ENCODE results near the gene TOMM34.

The TOMM34 gene

DNA sequence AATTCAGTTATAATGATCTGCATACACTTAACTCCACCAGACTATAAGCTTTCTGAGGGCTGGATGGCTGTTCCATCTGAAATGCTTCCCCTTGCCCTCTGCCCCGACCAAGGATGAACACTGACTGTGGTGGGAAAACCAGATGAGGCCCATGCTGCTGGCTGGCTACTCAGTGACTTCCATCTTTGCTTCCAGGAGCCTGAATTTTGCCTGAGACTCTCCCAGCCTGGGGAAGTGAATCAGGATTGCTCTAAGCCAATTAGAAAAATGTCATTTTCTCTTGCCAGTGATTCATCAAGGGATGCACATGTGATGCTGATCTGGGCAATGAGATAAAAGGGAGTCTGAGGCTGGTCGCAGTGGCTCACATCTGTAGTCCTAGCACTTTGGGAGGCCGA is 1.7 kb upstream of the TOMM34 start:
- H3K27me3 ChIP-seq (ENCODE audit: control insufficient read depth, insufficient read depth, low read length) = peaks cover 46% of the 10 kb centered on the region
- no peak overlapping the region for H3K9ac ChIP-seq (ENCODE audit: low read depth, low read length)
- no peak overlapping the region for H3K27ac ChIP-seq (ENCODE audit: low read depth, low read length)
- peaks cover 8% of the 10 kb centered on the region; the same call in 1 of the 2 replicates for H3K36me3 ChIP-seq (ENCODE audit: control insufficient read depth, insufficient read depth, low read length)
- no peak overlapping the region for H3K4me3 ChIP-seq (ENCODE audit: low read depth, low read length)
- H3K4me1 ChIP-seq (ENCODE audit: control insufficient read depth, insufficient read depth, low read length) = peaks cover 21% of the 10 kb centered on the region
- H3K9me3 ChIP-seq (ENCODE audit: control insufficient read depth, insufficient read depth, low read length) = no peaks in the 10 kb centered on the region

DNA sequence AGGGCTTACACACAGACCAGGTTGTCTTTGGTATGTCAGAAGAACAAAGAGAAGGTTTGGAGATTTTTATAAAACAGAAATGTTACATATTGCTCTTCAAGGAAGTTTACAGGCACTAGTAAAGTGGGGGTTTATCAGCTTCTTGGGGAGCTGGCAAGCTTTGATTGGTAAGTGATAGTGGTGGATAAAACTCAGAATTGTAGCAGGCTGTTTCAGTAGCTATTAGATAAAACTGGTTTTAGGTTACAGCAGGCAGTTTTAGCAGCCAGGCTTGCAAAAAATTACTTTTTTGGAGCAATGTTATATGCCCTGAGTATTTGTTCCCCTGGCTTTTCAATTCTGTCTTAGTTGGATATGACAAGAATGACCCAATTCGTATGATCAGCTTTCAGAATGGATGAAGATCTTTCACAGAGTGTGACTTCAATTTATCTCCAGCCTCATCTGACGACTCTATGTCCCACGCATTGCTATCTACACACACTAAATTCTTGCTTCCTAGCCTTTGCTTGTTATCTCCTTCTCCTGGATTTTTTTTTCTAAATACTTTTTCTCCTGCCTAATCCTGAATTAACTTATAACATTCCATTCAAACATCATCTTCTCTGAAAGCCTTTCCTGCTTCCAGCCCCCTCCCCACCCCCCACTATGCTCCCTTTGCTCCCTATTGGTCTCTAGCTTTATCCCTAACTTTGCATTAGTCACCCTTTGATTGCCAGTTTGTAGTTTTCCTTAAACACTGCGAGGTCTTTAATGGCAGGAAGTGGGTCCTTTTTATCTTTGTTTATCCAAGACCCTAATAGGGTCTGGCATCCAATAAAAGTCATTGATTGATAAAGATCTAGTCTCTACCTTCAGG is 1.0 kb upstream of the TOMM34 start:
- H3K27ac ChIP-seq (ENCODE audit: low read depth, low read length) = no peak overlapping the region
- no peak overlapping the region for H3K4me3 ChIP-seq (ENCODE audit: low read depth, low read length)
- peaks cover 46% of the 10 kb centered on the region for H3K27me3 ChIP-seq (ENCODE audit: control insufficient read depth, insufficient read depth, low read length)
- H3K9me3 ChIP-seq (ENCODE audit: control insufficient read depth, insufficient read depth, low read length) = no peaks in the 10 kb centered on the region
- no peak overlapping the region for H3K9ac ChIP-seq (ENCODE audit: low read depth, low read length)
- H3K4me1 ChIP-seq (ENCODE audit: control insufficient read depth, insufficient read depth, low read length) = peaks cover 21% of the 10 kb centered on the region
- peaks cover 11% of the 10 kb centered on the region for H3K36me3 ChIP-seq (ENCODE audit: control insufficient read depth, insufficient read depth, low read length)

DNA sequence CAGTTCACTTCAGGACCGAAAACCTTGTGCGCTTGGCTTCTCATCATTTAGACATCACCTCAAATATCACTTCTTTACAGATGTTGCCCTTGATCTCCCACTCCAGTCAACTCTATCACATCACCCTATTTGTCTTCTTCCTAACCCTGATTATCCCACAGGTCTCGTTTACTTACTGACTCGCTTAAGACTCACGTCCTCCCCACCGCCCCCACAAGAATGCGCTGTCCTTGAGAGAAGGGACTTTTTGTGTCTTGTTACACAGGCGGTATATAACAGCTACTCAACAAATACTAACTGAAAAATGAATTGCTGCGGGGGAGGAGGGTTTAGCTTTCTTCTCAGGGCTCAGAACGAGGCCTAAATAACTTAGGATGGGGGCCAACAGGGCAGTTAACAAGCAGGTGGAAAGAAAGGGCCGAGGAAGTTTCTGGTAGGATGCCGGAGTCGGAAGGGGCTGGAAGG is 527 bp downstream of the TOMM34 start:
- Histone ChIP-seq H3K9me3 (ENCODE audit: control insufficient read depth, insufficient read depth, low read length) (no peaks in the 10 kb centered on the region), H3K36me3 (ENCODE audit: control insufficient read depth, insufficient read depth, low read length) (peaks cover 27% of the 10 kb centered on the region), H3K9ac (ENCODE audit: low read depth, low read length) (peak overlapping the region; percentile 32), H3K4me3 (ENCODE audit: low read depth, low read length) (peak overlapping the region; percentile 82), H3K27ac (ENCODE audit: low read depth, low read length) (peak overlapping the region; percentile 80), H3K4me1 (ENCODE audit: control insufficient read depth, insufficient read depth, low read length) (peaks cover 21% of the 10 kb centered on the region), H3K27me3 (ENCODE audit: control insufficient read depth, insufficient read depth, low read length) (peaks cover 40% of the 10 kb centered on the region)

DNA sequence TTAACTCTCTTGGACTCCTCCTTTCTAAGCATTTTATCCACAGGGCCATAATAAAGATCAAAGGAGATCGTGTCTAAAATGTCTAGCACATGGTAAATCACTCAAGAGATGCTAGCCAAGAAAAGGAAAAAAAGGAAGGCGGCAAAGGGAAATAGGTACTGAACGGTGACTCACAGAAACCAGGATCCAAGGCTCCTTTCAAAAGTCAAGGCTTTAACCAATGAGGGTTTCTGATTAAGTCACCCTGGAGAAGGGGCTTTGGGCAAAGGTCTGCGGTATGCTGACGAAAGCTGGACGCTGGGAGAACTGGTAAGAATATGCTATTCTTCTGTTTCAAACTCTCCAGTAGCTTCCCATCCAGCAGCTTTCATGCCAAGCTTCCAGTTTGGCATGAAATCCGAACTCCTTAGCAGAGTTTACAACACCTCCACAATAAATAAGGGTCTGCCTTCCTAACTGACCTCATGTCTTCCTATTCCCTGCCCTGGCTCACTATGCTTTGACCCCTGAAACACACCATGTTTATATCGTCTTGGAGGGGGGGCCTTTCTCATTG is 1.0 kb downstream of the TOMM34 start:
- H3K9me3 ChIP-seq (ENCODE audit: control insufficient read depth, insufficient read depth, low read length) = no peaks in the 10 kb centered on the region
- peak overlapping the region; percentile 32 for H3K9ac ChIP-seq (ENCODE audit: low read depth, low read length)
- H3K36me3 ChIP-seq (ENCODE audit: control insufficient read depth, insufficient read depth, low read length) = peaks cover 32% of the 10 kb centered on the region
- H3K4me3 ChIP-seq (ENCODE audit: low read depth, low read length) = peak overlapping the region; percentile 82
- peaks cover 21% of the 10 kb centered on the region for H3K4me1 ChIP-seq (ENCODE audit: control insufficient read depth, insufficient read depth, low read length)
- no peak overlapping the region for H3K27ac ChIP-seq (ENCODE audit: low read depth, low read length)
- H3K27me3 ChIP-seq (ENCODE audit: control insufficient read depth, insufficient read depth, low read length) = peaks cover 36% of the 10 kb centered on the region

DNA sequence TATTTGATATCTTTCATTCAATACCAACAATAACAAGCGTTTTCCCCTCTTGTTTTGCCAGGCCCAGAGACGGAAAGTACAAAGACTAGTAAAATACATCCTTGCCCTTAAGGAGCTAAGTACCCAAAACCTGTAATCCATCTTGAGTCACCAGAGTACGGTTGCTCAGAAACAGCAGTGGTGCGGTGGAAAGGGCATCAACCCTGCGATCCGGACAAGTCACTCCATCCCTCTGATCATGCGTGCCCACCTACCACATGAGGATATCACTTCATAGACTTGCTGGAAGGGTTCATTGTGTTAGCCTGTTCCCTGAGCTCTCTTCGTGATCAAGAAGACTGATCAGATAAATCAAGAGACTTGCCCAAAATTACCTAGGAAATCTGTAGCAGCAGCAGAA is 1.9 kb downstream of the TOMM34 start:
- Histone ChIP-seq H3K36me3 (ENCODE audit: control insufficient read depth, insufficient read depth, low read length) (peaks cover 41% of the 10 kb centered on the region), H3K27me3 (ENCODE audit: control insufficient read depth, insufficient read depth, low read length) (peaks cover 29% of the 10 kb centered on the region), H3K4me3 (ENCODE audit: low read depth, low read length) (no peak overlapping the region), H3K9me3 (ENCODE audit: control insufficient read depth, insufficient read depth, low read length) (no peaks in the 10 kb centered on the region), H3K27ac (ENCODE audit: low read depth, low read length) (no peak overlapping the region), H3K9ac (ENCODE audit: low read depth, low read length) (no peak overlapping the region), H3K4me1 (ENCODE audit: control insufficient read depth, insufficient read depth, low read length) (peaks cover 21% of the 10 kb centered on the region)

DNA sequence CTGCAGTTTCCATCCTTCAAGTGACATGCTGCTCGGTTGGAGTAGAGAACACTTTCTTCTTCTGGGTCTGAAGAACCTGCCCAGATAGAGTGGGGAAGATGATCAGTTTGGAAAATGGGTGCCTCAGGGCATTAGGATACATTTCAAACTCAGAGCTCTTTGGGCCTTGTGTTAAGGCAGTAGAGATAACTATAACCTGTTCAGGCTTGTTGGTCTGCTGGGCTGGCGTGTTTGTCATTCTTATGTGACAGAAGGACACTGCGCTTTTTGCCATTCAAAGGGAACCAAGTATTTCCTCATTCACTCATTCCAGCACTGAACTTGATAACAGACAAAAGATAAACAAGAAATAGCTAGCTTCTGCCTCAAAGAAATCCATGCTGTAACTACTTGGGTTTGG is 3.8 kb downstream of the TOMM34 start:
- H3K9ac ChIP-seq (ENCODE audit: low read depth, low read length) = no peak overlapping the region
- H3K36me3 ChIP-seq (ENCODE audit: control insufficient read depth, insufficient read depth, low read length) = peaks cover 60% of the 10 kb centered on the region
- peaks cover 12% of the 10 kb centered on the region for H3K27me3 ChIP-seq (ENCODE audit: control insufficient read depth, insufficient read depth, low read length)
- H3K9me3 ChIP-seq (ENCODE audit: control insufficient read depth, insufficient read depth, low read length) = no peaks in the 10 kb centered on the region
- peaks cover 16% of the 10 kb centered on the region for H3K4me1 ChIP-seq (ENCODE audit: control insufficient read depth, insufficient read depth, low read length)
- no peak overlapping the region for H3K27ac ChIP-seq (ENCODE audit: low read depth, low read length)
- H3K4me3 ChIP-seq (ENCODE audit: low read depth, low read length) = no peak overlapping the region

DNA sequence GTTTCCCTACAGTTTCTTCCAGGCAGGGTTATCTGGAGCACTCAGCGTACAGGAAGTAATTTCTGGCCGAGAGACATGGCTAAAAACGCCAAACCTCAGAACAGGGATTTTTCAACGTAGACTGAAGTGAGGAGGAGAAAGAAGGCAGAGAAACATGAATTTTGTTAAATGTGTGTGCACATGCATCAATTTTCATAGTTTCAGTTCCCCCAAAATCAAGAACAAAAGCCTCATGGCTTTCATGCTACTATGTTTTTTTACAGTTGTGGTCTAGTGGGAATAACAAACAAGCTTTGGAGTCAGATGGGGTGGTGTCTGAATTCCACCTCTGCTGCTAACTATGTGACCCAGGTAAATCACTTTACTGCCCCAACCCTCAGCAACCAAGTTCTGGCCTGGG is 4.9 kb downstream of the TOMM34 start:
- Histone ChIP-seq H3K9ac (ENCODE audit: low read depth, low read length) (no peak overlapping the region), H3K9me3 (ENCODE audit: control insufficient read depth, insufficient read depth, low read length) (no peaks in the 10 kb centered on the region), H3K4me1 (ENCODE audit: control insufficient read depth, insufficient read depth, low read length) (peaks cover 9% of the 10 kb centered on the region), H3K27ac (ENCODE audit: low read depth, low read length) (no peak overlapping the region), H3K36me3 (ENCODE audit: control insufficient read depth, insufficient read depth, low read length) (peaks cover 71% of the 10 kb centered on the region), H3K27me3 (ENCODE audit: control insufficient read depth, insufficient read depth, low read length) (peaks cover 3% of the 10 kb centered on the region; the same call in 1 of the 2 replicates), H3K4me3 (ENCODE audit: low read depth, low read length) (no peak overlapping the region)

DNA sequence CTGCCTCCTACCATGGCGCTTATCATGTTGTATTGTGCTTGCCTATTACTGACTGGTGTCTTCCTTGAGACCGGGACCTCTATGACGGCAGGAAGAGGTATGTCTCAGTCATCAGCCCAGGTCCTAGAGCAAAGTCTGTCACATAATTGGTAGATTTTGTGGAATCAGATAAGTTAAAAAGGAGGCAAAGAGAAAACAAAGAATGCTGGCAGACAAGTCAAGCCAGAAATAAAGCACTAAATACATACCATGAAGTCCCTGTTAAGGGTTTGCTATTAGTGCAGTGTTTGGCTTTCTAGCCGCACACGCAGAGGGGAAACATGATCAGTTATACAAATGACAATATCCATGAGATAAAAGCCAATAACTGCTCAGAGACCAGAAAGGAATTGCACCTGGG is 6.0 kb downstream of the TOMM34 start:
- Histone ChIP-seq H3K4me3 (ENCODE audit: low read depth, low read length) (no peak overlapping the region), H3K27ac (ENCODE audit: low read depth, low read length) (no peak overlapping the region), H3K9me3 (ENCODE audit: control insufficient read depth, insufficient read depth, low read length) (no peaks in the 10 kb centered on the region), H3K9ac (ENCODE audit: low read depth, low read length) (no peak overlapping the region), H3K4me1 (ENCODE audit: control insufficient read depth, insufficient read depth, low read length) (peaks cover 5% of the 10 kb centered on the region), H3K27me3 (ENCODE audit: control insufficient read depth, insufficient read depth, low read length) (no peaks in the 10 kb centered on the region), H3K36me3 (ENCODE audit: control insufficient read depth, insufficient read depth, low read length) (peaks cover 82% of the 10 kb centered on the region)

DNA sequence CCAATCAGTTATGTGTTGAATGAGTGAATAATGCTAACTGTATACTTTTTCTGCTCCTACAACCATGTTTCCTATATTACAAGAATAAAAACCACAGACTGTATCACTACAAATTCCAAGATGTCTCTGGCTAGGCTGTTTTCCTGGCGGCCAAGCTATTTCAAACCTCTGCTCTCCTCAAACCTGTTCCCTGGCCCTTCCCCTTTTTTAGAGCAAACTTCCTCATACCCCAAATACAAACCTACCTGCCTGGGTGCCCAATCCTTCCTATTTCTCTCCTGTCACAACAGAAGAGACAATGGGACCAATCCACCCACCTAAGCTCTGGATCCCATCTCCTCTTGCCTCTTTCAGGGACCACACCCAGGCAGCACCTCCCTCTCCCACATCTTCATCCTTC is 7.5 kb downstream of the TOMM34 start:
- Histone ChIP-seq H3K36me3 (ENCODE audit: control insufficient read depth, insufficient read depth, low read length) (peaks cover 89% of the 10 kb centered on the region), H3K27ac (ENCODE audit: low read depth, low read length) (no peak overlapping the region), H3K4me1 (ENCODE audit: control insufficient read depth, insufficient read depth, low read length) (no peaks in the 10 kb centered on the region), H3K9me3 (ENCODE audit: control insufficient read depth, insufficient read depth, low read length) (no peaks in the 10 kb centered on the region), H3K27me3 (ENCODE audit: control insufficient read depth, insufficient read depth, low read length) (no peaks in the 10 kb centered on the region), H3K9ac (ENCODE audit: low read depth, low read length) (no peak overlapping the region), H3K4me3 (ENCODE audit: low read depth, low read length) (no peak overlapping the region)

DNA sequence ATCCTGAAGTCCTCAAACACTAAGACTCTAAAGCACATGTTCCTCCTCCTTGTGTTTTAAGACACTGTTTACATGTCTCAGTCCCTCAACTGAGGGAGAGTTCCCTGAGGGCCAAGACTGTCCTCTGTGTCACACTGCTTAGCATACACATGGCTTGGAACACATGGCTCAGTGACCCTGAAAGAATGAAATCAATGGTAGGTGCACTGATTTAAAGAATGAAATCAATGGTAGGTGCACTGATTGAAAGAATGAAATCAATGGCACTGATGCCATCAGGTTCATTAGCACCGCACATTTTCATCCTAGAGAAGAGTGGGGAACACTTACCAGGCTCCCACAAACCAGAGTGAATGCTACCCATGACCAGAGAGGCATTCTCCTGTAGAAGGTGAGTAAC is 9.8 kb downstream of the TOMM34 start:
- H3K36me3 ChIP-seq (ENCODE audit: control insufficient read depth, insufficient read depth, low read length) = peaks cover 98% of the 10 kb centered on the region
- H3K27me3 ChIP-seq (ENCODE audit: control insufficient read depth, insufficient read depth, low read length) = no peaks in the 10 kb centered on the region
- H3K4me3 ChIP-seq (ENCODE audit: low read depth, low read length) = no peak overlapping the region
- no peaks in the 10 kb centered on the region for H3K4me1 ChIP-seq (ENCODE audit: control insufficient read depth, insufficient read depth, low read length)
- H3K9me3 ChIP-seq (ENCODE audit: control insufficient read depth, insufficient read depth, low read length) = no peaks in the 10 kb centered on the region
- no peak overlapping the region for H3K27ac ChIP-seq (ENCODE audit: low read depth, low read length)
- H3K9ac ChIP-seq (ENCODE audit: low read depth, low read length) = no peak overlapping the region

DNA sequence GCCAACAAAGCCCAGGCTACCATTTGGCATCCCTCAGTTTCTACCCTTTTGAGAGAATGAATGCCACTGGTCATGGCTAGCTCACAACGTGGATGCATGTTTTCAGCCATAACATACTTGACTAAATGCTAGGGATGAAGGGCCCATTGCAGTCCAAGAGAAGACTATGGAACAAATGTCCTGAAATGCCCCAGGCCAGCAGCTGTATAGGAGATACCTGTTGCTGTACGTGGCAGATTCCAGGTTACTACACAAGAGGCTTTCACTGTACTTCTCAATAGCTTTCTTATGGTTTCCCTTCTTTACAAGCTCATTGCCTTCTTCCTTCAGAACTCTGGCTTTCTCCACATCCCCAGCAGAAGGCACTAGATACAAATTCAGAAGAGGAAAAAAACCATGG is 11.7 kb downstream of the TOMM34 start:
- Histone ChIP-seq H3K9ac (ENCODE audit: low read depth, low read length) (no peak overlapping the region), H3K9me3 (ENCODE audit: control insufficient read depth, insufficient read depth, low read length) (no peaks in the 10 kb centered on the region), H3K4me3 (ENCODE audit: low read depth, low read length) (no peak overlapping the region), H3K27ac (ENCODE audit: low read depth, low read length) (no peak overlapping the region), H3K36me3 (ENCODE audit: control insufficient read depth, insufficient read depth, low read length) (peaks cover 96% of the 10 kb centered on the region), H3K4me1 (ENCODE audit: control insufficient read depth, insufficient read depth, low read length) (no peaks in the 10 kb centered on the region), H3K27me3 (ENCODE audit: control insufficient read depth, insufficient read depth, low read length) (no peaks in the 10 kb centered on the region)

Data from HUES48 (cell line).